Measurements from ENCODE around the gene NRBP1. TPM values are rescaled to one million over a fixed set of nuclear protein-coding genes. Genes with fewer than 3 reads are reported as not detected.

Gene NRBP1
- total and polyA plus RNA-seq, 9 of the 15 experiments (the other 6 are each of a cell fraction or from before 2014, with no cell fraction given), result 2.9 to 84.5 (median 36.9) TPM

GRCh38 chr2:27409321-27410073, 18.9 kb upstream of the NRBP1 start, which contains the start of gene PPM1G (continued):
- no peak for TF ChIP-seq REST (IDR thresholded peaks at IDR 0.05; ENCODE audit: borderline replicate concordance)
- TF ChIP-seq REST (CRISPR knock-in tag; IDR thresholded peaks at IDR 0.05; ENCODE audit: low read depth), result peak; percentile 19; the same call in 1 of the 2 replicates
- no peak for TF ChIP-seq SMARCB1 (IDR thresholded peaks at IDR 0.05; ENCODE audit: insufficient read length, low read depth)
- peak in 1 of 2 experiments; percentile 35; a peak in 1 of 4 replicates for TF ChIP-seq ARNT (IDR thresholded peaks at IDR 0.05)
- TF ChIP-seq PRDM10 (IDR thresholded peaks at IDR 0.05; ENCODE audit: partially characterized antibody), result peak; percentile 56
- TF ChIP-seq MAZ (CRISPR knock-in tag; conservative IDR thresholded peaks at IDR 0.05 in 1 of 2, IDR thresholded peaks at IDR 0.05 in 1 of 2), result peak; percentile 79 to 95
- peak; percentile 50 for TF ChIP-seq SMAD1 (IDR thresholded peaks at IDR 0.05; ENCODE audit: low read depth, low read length, partially characterized antibody)
- no peak for TF ChIP-seq ZNF124 (CRISPR knock-in tag; IDR thresholded peaks at IDR 0.05)
- peak; percentile 62; the same call in 1 of the 2 replicates for TF ChIP-seq ZNF175 (CRISPR knock-in tag; IDR thresholded peaks at IDR 0.05; ENCODE audit: low read depth)
- TF ChIP-seq CHD2 (IDR thresholded peaks at IDR 0.05; ENCODE audit: low read depth, low read length), result peak; percentile 99

All from K562 (cell line).